Dermis microvascular lymphatic vessel endothelial cell (primary cell): Measurements from ENCODE around the gene GPR84. TPM values are rescaled to one million over a fixed set of nuclear protein-coding genes. Genes with fewer than 3 reads are reported as not detected.

Source experiments
- DNase-seq, 2 donors: peaks; one replicate each; pipeline versions ENCODE4 v3.0.0 to v3.0.0-alpha.2; 2010; ENCODE audit warnings: low read depth in 2 of 2
- total RNA-seq: library from RNA; depleted of rRNA; stranded (reverse); fragments of >200 nt; gene quantifications from 2 replicates; pipeline ENCODE4 v1.2.1, GENCODE V29; 2014

Gene GPR84
- total RNA-seq, 1 donor from 2014 or later, result not detected

- DNase-seq, result no peak
Measured at GRCh38 chr12:54392485-54393206, 28.4 kb upstream of the GPR84 start.

- no peak for DNase-seq
Measured at GRCh38 chr12:54390668-54391551, 26.6 kb upstream of the GPR84 start.

- DNase-seq, result no peak
Measured at GRCh38 chr12:54390176-54390667, 25.9 kb upstream of the GPR84 start.

GRCh38 chr12:54389607-54390175 lies 25.4 kb upstream of the GPR84 start:
- DNase-seq, result no peak

- DNase-seq, result no peak
Measured at GRCh38 chr12:54389134-54389508, 24.8 kb upstream of the GPR84 start.

GRCh38 chr12:54388237-54389133 lies 24.2 kb upstream of the GPR84 start:
- no peak for DNase-seq

GRCh38 chr12:54387114-54387467 lies 22.8 kb upstream of the GPR84 start:
- DNase-seq, result no peak

- DNase-seq, result no peak
Measured at GRCh38 chr12:54386403-54387113, 22.3 kb upstream of the GPR84 start.

GRCh38 chr12:54385251-54385914 lies 21.1 kb upstream of the GPR84 start:
- DNase-seq, result no peak

- DNase-seq, result no peak
Measured at GRCh38 chr12:54384591-54385041, 20.3 kb upstream of the GPR84 start, which contains the start of gene ZNF385A. Gene ZNF385A, minus strand, starts transcription at chr12:54384733. Its CDS starts 219 bp downstream, at chr12:54384514.

- DNase-seq, result peak in 1 of 2 donors; percentile 51
Measured at GRCh38 chr12:54383041-54383609, 18.8 kb upstream of the GPR84 start.

GRCh38 chr12:54381136-54381535 lies 16.9 kb upstream of the GPR84 start:
- no peak for DNase-seq

- DNase-seq, result peak; percentile 59 to 87
Measured at GRCh38 chr12:54379398-54380201, 15.3 kb upstream of the GPR84 start.

GRCh38 chr12:54378796-54379397 lies 14.6 kb upstream of the GPR84 start:
- peak in 1 of 2 donors; percentile 53 for DNase-seq

GRCh38 chr12:54377797-54378515 lies 13.7 kb upstream of the GPR84 start:
- DNase-seq, result no peak

- DNase-seq, result no peak
Measured at GRCh38 chr12:54377007-54377406, 12.7 kb upstream of the GPR84 start.

GRCh38 chr12:54376596-54376995 lies 12.3 kb upstream of the GPR84 start:
- no peak for DNase-seq

GRCh38 chr12:54375259-54375579 lies 10.9 kb upstream of the GPR84 start:
- DNase-seq, result no peak
